Measurements from ENCODE around the gene BABAM2. TPM values are rescaled to one million over a fixed set of nuclear protein-coding genes. Genes with fewer than 3 reads are reported as not detected.

BABAM2 gene
- total and polyA plus RNA-seq, 9 of the 15 experiments (the other 6 are each of a cell fraction or from before 2014, with no cell fraction given), result 10.9 to 37.4 (median 25.6) TPM

GRCh38 chr2:28351621-28352020 is 461.1 kb downstream of the BABAM2 start (continued):
- TF ChIP-seq ZNF696 (CRISPR knock-in tag; conservative IDR thresholded peaks at IDR 0.05) (no peak), THRAP3 (IDR thresholded peaks at IDR 0.05; ENCODE audit: borderline replicate concordance) (no peak), TOE1 (IDR thresholded peaks at IDR 0.05; ENCODE audit: borderline replicate concordance) (no peak), TOE1 (CRISPR knock-in tag; IDR thresholded peaks at IDR 0.05; ENCODE audit: borderline replicate concordance, low read depth) (no peak), ZNF143 (CRISPR knock-in tag; IDR thresholded peaks at IDR 0.05) (no peak), ARHGAP35 (IDR thresholded peaks at IDR 0.05; ENCODE audit: partially characterized antibody) (no peak), RBM25 (IDR thresholded peaks at IDR 0.05; ENCODE audit: low read depth, low read length, severe bottlenecking) (no peak)

- ChIA-PET CTCF (ENCODE audit: low intra/inter-chr PET ratio) (interaction anchor here (0.7 kb wide), 1 partner anchor 193 kb away, joined by 3 read pairs; no protein-coding TSS in a partner anchor), POLR2A (interaction anchor here (1.0 to 1.1 kb wide), 2 partner anchors 10 to 19 kb away, joined by 3 read pairs; no protein-coding TSS in a partner anchor)
- no peak for ATAC-seq
- FAIRE-seq, result no peak
- H3K9me3 ChIP-seq (replicated peaks; ENCODE audit: control insufficient read depth, insufficient read depth, low read depth, low read length), result no peaks in the 10 kb centered on the region
- no peak overlapping the region for H3K4me2 ChIP-seq (ENCODE audit: insufficient read depth, low read length)
- H3K9me1 ChIP-seq (ENCODE audit: control insufficient read depth, insufficient read depth, low read length), result no peaks in the 10 kb centered on the region
- H3K79me2 ChIP-seq (ENCODE audit: control insufficient read depth, insufficient read depth, low read length), result no peaks in the 10 kb centered on the region
- H3K4me1 ChIP-seq (replicated peaks in 1 of 2; ENCODE audit: control insufficient read depth in 2 of 2, insufficient read depth in 2 of 2, low read length in 2 of 2), result peaks cover 23 to 57% of the 10 kb centered on the region in 2 experiments
- WGBS (ENCODE audit: insufficient coverage, low coverage, missing lambda C conversion rate), result 73% methylated on average over 5 of the region's 5 CpGs
- 0 out of 2 replicates have a peak overlapping the region, but pooled peaks have one; percentile 18 for H2AFZ ChIP-seq (ENCODE audit: low read depth, low read length)
- H4K20me1 ChIP-seq (replicated peaks; ENCODE audit: control insufficient read depth, insufficient read depth, low read length), result no peaks in the 10 kb centered on the region
- no peak for TF ChIP-seq SMARCE1 (IDR thresholded peaks at IDR 0.05)
- no peak for TF ChIP-seq ZNF134 (CRISPR knock-in tag; conservative IDR thresholded peaks at IDR 0.05)
- TF ChIP-seq TOE1 (IDR thresholded peaks at IDR 0.05; ENCODE audit: borderline replicate concordance), result no peak
- no peak for TF ChIP-seq TOE1 (CRISPR knock-in tag; IDR thresholded peaks at IDR 0.05; ENCODE audit: borderline replicate concordance, low read depth)
- no peak overlapping the region for H3K4me3 ChIP-seq
- no peak overlapping the region for H3K27ac ChIP-seq (ENCODE audit: extremely low read depth, low read depth, low read length)
- no peaks in the 10 kb centered on the region for H3K27me3 ChIP-seq (ENCODE audit: control insufficient read depth in 2 of 2, insufficient read depth in 2 of 2, low read length in 2 of 2)
- intact Hi-C loops (cut with micrococcal nuclease) (no loop called here), in situ Hi-C loops (cut with MboI) (no loop called here)
- no peak for DNase-seq (ENCODE audit: extremely low read depth in 1 of 4, low spot score in 3 of 4)
- H3K36me3 ChIP-seq (ENCODE audit: control insufficient read depth, insufficient read depth, low read length), result no peaks in the 10 kb centered on the region
- peak overlapping the region in 1 of 2 experiments; percentile 65; a peak in 2 of 4 replicates for H3K9ac ChIP-seq (ENCODE audit: insufficient read depth in 1 of 2, low read depth in 2 of 2, low read length in 2 of 2)
- BruUV-seq (replicated peaks), result no TSS peak
Measured at GRCh38 chr2:28352104-28352503, 461.6 kb downstream of the BABAM2 start.
